HEK293 (cell line): ENCODE measurements around the gene NANOS2.

ENCODE experiments used
- GFI1B ChIP-seq: fragments of 450-650 bp; formaldehyde crosslinking; IDR thresholded peaks from 2 replicates; pipeline ENCODE4 v1.5.1; 2016; ENCODE audit warnings: missing biosample characterization, missing genetic modification characterization
- MEIS1 ChIP-seq: sonication (generic); formaldehyde crosslinking; IDR thresholded peaks from 2 replicates; pipeline ENCODE4 v1.8.1; 2022; ENCODE audit warnings: missing genetic modification reagents, mild to moderate bottlenecking, borderline replicate concordance
- PRDM10 ChIP-seq: fragments of 450-650 bp; formaldehyde crosslinking; IDR thresholded peaks from 2 replicates; pipeline ENCODE4 v1.5.1; 2016; ENCODE audit warnings: missing biosample characterization, missing genetic modification characterization
- PRDM2 ChIP-seq: fragments of 450-650 bp; formaldehyde crosslinking; IDR thresholded peaks from 2 replicates; pipeline ENCODE4 v1.5.1; 2016; ENCODE audit warnings: missing biosample characterization, missing genetic modification characterization, borderline replicate concordance
- REST ChIP-seq: fragments of 450-650 bp; formaldehyde crosslinking; IDR thresholded peaks from 2 replicates; pipeline ENCODE4 v1.5.1; 2016; ENCODE audit warnings: missing biosample characterization, missing genetic modification characterization
- YY1 ChIP-seq: fragments of 450-650 bp; formaldehyde crosslinking; IDR thresholded peaks from 2 replicates; pipeline ENCODE4 v1.5.1; 2018; ENCODE audit warnings: missing biosample characterization, missing genetic modification characterization
- ZBTB20 ChIP-seq: fragments of 450-650 bp; formaldehyde crosslinking; IDR thresholded peaks from 2 replicates; pipeline ENCODE4 v1.5.1; 2016; ENCODE audit warnings: missing biosample characterization, missing genetic modification characterization
- ZFP3 ChIP-seq: fragments of 450-650 bp; formaldehyde crosslinking; IDR thresholded peaks from 2 replicates; pipeline ENCODE4 v1.5.1; 2016; ENCODE audit warnings: low read depth, missing biosample characterization, missing genetic modification characterization
- ZIC2 ChIP-seq: fragments of 450-650 bp; formaldehyde crosslinking; IDR thresholded peaks from 2 replicates; pipeline ENCODE4 v1.5.1; 2016; ENCODE audit warnings: missing biosample characterization, missing genetic modification characterization
- ZNF114 ChIP-seq: fragments of 450-650 bp; formaldehyde crosslinking; IDR thresholded peaks from 2 replicates; pipeline ENCODE4 v1.5.0; 2017; ENCODE audit warnings: missing biosample characterization, missing genetic modification characterization
- ZNF202 ChIP-seq: fragments of 450-650 bp; formaldehyde crosslinking; IDR thresholded peaks from 2 replicates; pipeline ENCODE4 v1.5.1; 2016; ENCODE audit warnings: missing biosample characterization, missing genetic modification characterization, borderline replicate concordance
- ZNF280D ChIP-seq: fragments of 450-650 bp; formaldehyde crosslinking; IDR thresholded peaks from 2 replicates; pipeline ENCODE4 v1.5.1; 2016; ENCODE audit warnings: missing biosample characterization, missing genetic modification characterization
- ZNF518A ChIP-seq: fragments of 450-650 bp; formaldehyde crosslinking; conservative IDR thresholded peaks from 2 replicates; pipeline ENCODE4 v1.5.1; 2016; ENCODE audit warnings: low read depth, missing biosample characterization, missing genetic modification characterization
- ZNF623 ChIP-seq: fragments of 450-650 bp; formaldehyde crosslinking; IDR thresholded peaks from 2 replicates; pipeline ENCODE4 v1.5.1; 2016; ENCODE audit warnings: missing biosample characterization, missing genetic modification characterization
- ZNF645 ChIP-seq: fragments of 450-650 bp; formaldehyde crosslinking; IDR thresholded peaks from 2 replicates; pipeline ENCODE4; 2016; ENCODE audit warnings: missing biosample characterization, missing genetic modification characterization

The NANOS2 gene

GRCh38 chr19:45863840-45864628 lies 50.5 kb downstream of the NANOS2 start, which contains the start of gene FOXA3 (continued):
- TF ChIP-seq PRDM10 (tag by site-specific recombination) (no peak), ZNF114 (tag by site-specific recombination) (no peak), ZIC2 (tag by site-specific recombination) (peak; percentile 89), ZNF280D (tag by site-specific recombination) (peak; percentile 74; the same call in 1 of the 2 replicates), ZNF645 (no peak), ZFP3 (no peak), GFI1B (no peak), MEIS1 (CRISPR knock-in tag) (no peak), ZBTB20 (no peak), REST (no peak), PRDM2 (tag by site-specific recombination) (no peak), YY1 (no peak), ZNF202 (tag by site-specific recombination) (no peak), ZNF518A (tag by site-specific recombination) (no peak), ZNF623 (tag by site-specific recombination) (peak; percentile 25; the same call in 1 of the 2 replicates)
